Measurements from ENCODE around the gene RAP1GAP2. TPM values are rescaled to one million over a fixed set of nuclear protein-coding genes. Genes with fewer than 3 reads are reported as not detected.

Gene RAP1GAP2
- total RNA-seq, 4 donors from 2014 or later, result 0.85 to 2.4 (median 1.5) TPM

GRCh38 chr17:2959371-2960130 lies 163.3 kb downstream of the RAP1GAP2 start:
- no peaks in the 10 kb centered on the region for H3K4me1 ChIP-seq
- DNase-seq, result no peak
- H3K36me3 ChIP-seq, result no peaks in the 10 kb centered on the region
- H3K27ac ChIP-seq, result no peak overlapping the region
- H3K9me3 ChIP-seq, result no peaks in the 10 kb centered on the region
- intact Hi-C loops (cut with DNase I; ENCODE audit: low total_unique reads) (no loop called here), in situ Hi-C loops (cut with MboI; ENCODE audit: low sequenced_read_pairs in 4 of 4) (no loop called here)
- no peaks in the 10 kb centered on the region for H3K27me3 ChIP-seq
- no peak overlapping the region for H3K4me3 ChIP-seq
- ATAC-seq, result no peak
- TF ChIP-seq, protein P1, sequence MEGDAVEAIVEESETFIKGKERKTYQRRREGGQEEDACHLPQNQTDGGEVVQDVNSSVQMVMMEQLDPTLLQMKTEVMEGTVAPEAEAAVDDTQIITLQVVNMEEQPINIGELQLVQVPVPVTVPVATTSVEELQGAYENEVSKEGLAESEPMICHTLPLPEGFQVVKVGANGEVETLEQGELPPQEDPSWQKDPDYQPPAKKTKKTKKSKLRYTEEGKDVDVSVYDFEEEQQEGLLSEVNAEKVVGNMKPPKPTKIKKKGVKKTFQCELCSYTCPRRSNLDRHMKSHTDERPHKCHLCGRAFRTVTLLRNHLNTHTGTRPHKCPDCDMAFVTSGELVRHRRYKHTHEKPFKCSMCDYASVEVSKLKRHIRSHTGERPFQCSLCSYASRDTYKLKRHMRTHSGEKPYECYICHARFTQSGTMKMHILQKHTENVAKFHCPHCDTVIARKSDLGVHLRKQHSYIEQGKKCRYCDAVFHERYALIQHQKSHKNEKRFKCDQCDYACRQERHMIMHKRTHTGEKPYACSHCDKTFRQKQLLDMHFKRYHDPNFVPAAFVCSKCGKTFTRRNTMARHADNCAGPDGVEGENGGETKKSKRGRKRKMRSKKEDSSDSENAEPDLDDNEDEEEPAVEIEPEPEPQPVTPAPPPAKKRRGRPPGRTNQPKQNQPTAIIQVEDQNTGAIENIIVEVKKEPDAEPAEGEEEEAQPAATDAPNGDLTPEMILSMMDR (IDR thresholded peaks at IDR 0.05 in 4 of 5, conservative IDR thresholded peaks at IDR 0.05 in 1 of 5), result no peak
- TF ChIP-seq POLR2A (IDR thresholded peaks at IDR 0.05), result no peak

GRCh38 chr17:2961446-2961845 lies 165.2 kb downstream of the RAP1GAP2 start:
- H3K27me3 ChIP-seq, result no peaks in the 10 kb centered on the region
- DNase-seq (no peak), ATAC-seq (no peak)
- no peaks in the 10 kb centered on the region for H3K9me3 ChIP-seq
- intact Hi-C loops (cut with DNase I; ENCODE audit: low total_unique reads) (no loop called here), in situ Hi-C loops (cut with MboI; ENCODE audit: low sequenced_read_pairs in 4 of 4) (no loop called here)
- TF ChIP-seq, protein P1 (IDR thresholded peaks at IDR 0.05 in 4 of 5, conservative IDR thresholded peaks at IDR 0.05 in 1 of 5), result no peak
- TF ChIP-seq POLR2A (IDR thresholded peaks at IDR 0.05), result no peak
- no peak overlapping the region for H3K27ac ChIP-seq
- H3K4me3 ChIP-seq, result no peak overlapping the region
- no peaks in the 10 kb centered on the region for H3K36me3 ChIP-seq
- H3K4me1 ChIP-seq, result no peaks in the 10 kb centered on the region

GRCh38 chr17:2962236-2962635 lies 166.0 kb downstream of the RAP1GAP2 start:
- in situ Hi-C loops (cut with MboI; ENCODE audit: low sequenced_read_pairs in 4 of 4), result no loop called here

GRCh38 chr17:2962729-2963128 lies 166.5 kb downstream of the RAP1GAP2 start:
- DNase-seq, result no peak
- intact Hi-C loops (cut with DNase I; ENCODE audit: low total_unique reads), result no loop called here
- in situ Hi-C loops (cut with MboI; ENCODE audit: low sequenced_read_pairs in 4 of 4), result no loop called here
- TF ChIP-seq, protein P1 (IDR thresholded peaks at IDR 0.05 in 4 of 5, conservative IDR thresholded peaks at IDR 0.05 in 1 of 5), result no peak
- no peak for TF ChIP-seq POLR2A (IDR thresholded peaks at IDR 0.05)
- Histone ChIP-seq H3K9me3 (no peaks in the 10 kb centered on the region), H3K4me3 (no peak overlapping the region), H3K27me3 (no peaks in the 10 kb centered on the region), H3K4me1 (no peaks in the 10 kb centered on the region), H3K36me3 (no peaks in the 10 kb centered on the region), H3K27ac (no peak overlapping the region)
- ATAC-seq, result no peak

More at GRCh38 chr17:2962236-2962635, 166.0 kb downstream of the RAP1GAP2 start:
- no peak overlapping the region for H3K4me3 ChIP-seq
- H3K27me3 ChIP-seq, result no peaks in the 10 kb centered on the region
- DNase-seq (no peak), ATAC-seq (no peak)
- intact Hi-C loops (cut with DNase I; ENCODE audit: low total_unique reads), result no loop called here
- no peak overlapping the region for H3K27ac ChIP-seq
- TF ChIP-seq, protein P1 (IDR thresholded peaks at IDR 0.05 in 4 of 5, conservative IDR thresholded peaks at IDR 0.05 in 1 of 5), result no peak
- TF ChIP-seq POLR2A (IDR thresholded peaks at IDR 0.05), result no peak
- H3K9me3 ChIP-seq, result no peaks in the 10 kb centered on the region
- no peaks in the 10 kb centered on the region for H3K36me3 ChIP-seq
- no peaks in the 10 kb centered on the region for H3K4me1 ChIP-seq

All from gastrocnemius medialis (tissue), 4 donors.